GM18499 (cell line): Measurements from ENCODE around the gene SMCP.

Experiments used
- ATAC-seq: cut with Tn5 transposase; IDR thresholded peaks from one replicate; pipeline ENCODE4 v1.9.1; 2021; ENCODE audit warnings: moderate number of reproducible peaks; ENCODE audit not compliant: insufficient read depth, unreplicated experiment

The SMCP gene

DNA sequence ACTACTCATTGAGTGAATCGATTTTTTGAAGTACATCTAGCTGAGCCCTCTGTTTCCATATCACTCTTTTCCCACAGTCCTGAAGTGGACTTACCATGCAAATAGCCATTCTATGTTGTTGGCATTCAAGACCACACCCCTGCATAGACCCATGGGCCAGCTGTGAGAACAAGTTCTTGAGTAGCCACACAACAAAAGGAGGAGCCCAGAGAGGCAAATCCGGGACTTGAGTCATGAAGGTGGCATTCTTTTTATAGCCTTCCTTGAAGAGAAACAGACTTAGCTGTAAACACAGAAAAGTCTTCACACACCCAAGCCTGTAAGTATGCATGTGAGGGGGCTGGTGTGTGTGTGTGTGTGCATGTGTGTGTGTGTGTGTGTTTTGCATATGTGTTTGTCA lies 55.1 kb downstream of the SMCP start:
- ATAC-seq = no peak
